A673 (cell line): ENCODE results near the gene ZNF597.

Experiments used
- EZH2 ChIP-seq: fragments of 200-600 bp; sonication (generic); IDR thresholded peaks from 2 replicates; pipeline ENCODE4 v1.6.1; 2017; ENCODE audit warnings: borderline replicate concordance, low read depth, mild to moderate bottlenecking, mixed read lengths, antibody characterized with exemption, low read length; ENCODE audit not compliant: poor library complexity, severe bottlenecking
- TF ChIP-seq, protein P1 (sequence below): fragments of 300-800, 200-600 bp; sonication (generic); conservative IDR thresholded peaks from 2 replicates; pipeline ENCODE4 v1.5.1; 2017; ENCODE audit warnings: low read depth, mild to moderate bottlenecking, antibody characterized with exemption, low read length, moderate library complexity, mixed read lengths

- TF ChIP-seq EZH2, result no peak
- TF ChIP-seq, protein P1, sequence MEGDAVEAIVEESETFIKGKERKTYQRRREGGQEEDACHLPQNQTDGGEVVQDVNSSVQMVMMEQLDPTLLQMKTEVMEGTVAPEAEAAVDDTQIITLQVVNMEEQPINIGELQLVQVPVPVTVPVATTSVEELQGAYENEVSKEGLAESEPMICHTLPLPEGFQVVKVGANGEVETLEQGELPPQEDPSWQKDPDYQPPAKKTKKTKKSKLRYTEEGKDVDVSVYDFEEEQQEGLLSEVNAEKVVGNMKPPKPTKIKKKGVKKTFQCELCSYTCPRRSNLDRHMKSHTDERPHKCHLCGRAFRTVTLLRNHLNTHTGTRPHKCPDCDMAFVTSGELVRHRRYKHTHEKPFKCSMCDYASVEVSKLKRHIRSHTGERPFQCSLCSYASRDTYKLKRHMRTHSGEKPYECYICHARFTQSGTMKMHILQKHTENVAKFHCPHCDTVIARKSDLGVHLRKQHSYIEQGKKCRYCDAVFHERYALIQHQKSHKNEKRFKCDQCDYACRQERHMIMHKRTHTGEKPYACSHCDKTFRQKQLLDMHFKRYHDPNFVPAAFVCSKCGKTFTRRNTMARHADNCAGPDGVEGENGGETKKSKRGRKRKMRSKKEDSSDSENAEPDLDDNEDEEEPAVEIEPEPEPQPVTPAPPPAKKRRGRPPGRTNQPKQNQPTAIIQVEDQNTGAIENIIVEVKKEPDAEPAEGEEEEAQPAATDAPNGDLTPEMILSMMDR, result no peak
Observed at GRCh38 chr16:3465911-3466584, 22.7 kb upstream of the ZNF597 start.
